Measurements from ENCODE around the gene LSM6.

Gene LSM6

DNA sequence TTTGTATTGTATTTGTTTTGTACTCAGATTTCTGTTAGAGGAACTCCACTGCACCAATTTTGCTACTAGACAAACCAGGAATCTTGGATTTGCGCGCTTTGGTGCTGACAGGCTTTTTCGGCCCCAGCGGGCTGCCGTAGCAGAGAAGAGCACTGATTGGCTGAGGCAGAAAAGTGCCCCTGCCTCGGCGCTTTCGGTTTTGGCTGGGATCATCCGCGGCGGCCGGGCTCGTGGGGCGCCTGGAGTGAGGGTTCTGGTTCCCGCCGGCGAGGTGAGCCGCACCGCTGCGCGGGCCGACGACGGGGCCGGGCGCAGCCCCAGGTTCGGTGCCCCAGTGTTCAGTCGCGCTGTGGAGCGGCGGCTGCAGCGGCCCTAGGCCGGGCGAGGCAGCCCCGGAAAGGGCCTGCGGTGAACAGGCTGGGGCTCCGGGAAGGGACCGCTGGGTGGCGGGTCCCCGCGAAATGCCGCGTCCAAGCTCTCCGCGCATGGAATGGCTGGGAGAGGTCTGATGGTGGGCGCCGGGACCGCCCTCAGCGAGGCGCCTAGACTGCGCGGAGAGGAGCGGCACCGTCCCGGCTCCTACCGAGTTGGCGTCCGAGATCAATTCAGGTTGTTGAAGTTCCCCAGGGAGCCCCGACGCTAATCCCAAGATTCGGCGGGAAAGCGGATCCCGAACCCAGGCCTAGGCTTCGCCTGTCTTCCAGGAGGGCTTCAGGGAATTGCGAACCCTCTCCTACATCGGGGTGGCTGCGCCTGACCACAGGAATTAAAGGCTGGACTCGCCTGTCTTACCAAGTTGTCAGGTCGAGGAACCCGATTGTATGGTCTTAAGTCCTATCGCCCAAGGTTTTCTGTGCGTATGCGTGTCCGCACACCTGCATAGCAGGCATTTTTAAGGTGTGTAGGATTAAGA, at the start of gene LSM6:
LSM6 (plus strand) TSS at position 178 of the 913 bp plus-strand sequence. CDS start 7,204 bp downstream, outside the sequence.
- no peak for DNase-seq

GRCh38 chr4:146132445-146132844, 43.1 kb upstream of the LSM6 start:
- no peak for DNase-seq

GRCh38 chr4:146134761-146135445, 40.6 kb upstream of the LSM6 start:
- no peak for DNase-seq

GRCh38 chr4:146135941-146136340, 39.6 kb upstream of the LSM6 start:
- DNase-seq = no peak

DNA sequence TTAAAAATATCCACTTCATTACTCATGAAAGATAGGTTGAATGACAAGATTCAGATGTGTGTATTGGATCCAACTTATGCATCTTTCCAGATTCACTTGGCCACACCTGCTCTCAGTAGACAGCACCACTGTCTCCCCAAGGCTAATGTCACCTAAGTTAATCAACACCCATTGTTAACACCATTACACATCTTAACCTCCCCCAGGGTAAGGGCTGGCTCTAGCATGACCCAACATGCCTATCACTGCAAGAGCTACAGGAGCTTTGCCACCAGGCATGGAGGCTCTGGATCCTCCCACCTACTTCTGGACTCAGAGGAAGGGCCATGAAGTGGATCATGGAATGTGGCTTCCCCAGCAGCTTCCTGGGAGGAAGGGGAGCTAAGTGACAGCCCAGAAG, 32.8 kb upstream of the LSM6 start:
- DNase-seq = no peak

DNA sequence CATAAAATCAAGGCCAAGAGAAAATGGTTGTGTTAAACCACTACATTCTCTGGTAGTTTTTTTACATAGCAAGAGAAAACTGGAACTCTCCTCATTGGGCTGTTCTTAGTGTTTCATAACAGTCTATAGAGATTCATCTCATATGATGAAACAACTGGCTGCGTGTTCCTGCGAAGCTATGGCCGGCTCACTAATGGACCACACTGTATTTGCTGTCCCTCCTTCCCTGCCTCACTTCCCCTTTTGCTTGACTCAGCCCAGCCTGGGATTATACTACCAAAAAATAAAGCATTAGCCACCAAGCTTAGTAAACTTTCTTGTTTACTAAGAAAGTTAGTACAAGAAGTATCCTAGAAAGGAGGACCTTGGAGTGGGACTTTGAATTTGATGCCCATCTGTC, 31.6 kb upstream of the LSM6 start:
- no peak for DNase-seq

GRCh38 chr4:146146918-146147317, 28.6 kb upstream of the LSM6 start:
- DNase-seq = no peak

GRCh38 chr4:146148021-146148420, 27.5 kb upstream of the LSM6 start:
- DNase-seq = no peak

GRCh38 chr4:146154057-146154456, 21.5 kb upstream of the LSM6 start:
- no peak for DNase-seq

GRCh38 chr4:146155152-146155724, 20.3 kb upstream of the LSM6 start:
- no peak for DNase-seq

DNA sequence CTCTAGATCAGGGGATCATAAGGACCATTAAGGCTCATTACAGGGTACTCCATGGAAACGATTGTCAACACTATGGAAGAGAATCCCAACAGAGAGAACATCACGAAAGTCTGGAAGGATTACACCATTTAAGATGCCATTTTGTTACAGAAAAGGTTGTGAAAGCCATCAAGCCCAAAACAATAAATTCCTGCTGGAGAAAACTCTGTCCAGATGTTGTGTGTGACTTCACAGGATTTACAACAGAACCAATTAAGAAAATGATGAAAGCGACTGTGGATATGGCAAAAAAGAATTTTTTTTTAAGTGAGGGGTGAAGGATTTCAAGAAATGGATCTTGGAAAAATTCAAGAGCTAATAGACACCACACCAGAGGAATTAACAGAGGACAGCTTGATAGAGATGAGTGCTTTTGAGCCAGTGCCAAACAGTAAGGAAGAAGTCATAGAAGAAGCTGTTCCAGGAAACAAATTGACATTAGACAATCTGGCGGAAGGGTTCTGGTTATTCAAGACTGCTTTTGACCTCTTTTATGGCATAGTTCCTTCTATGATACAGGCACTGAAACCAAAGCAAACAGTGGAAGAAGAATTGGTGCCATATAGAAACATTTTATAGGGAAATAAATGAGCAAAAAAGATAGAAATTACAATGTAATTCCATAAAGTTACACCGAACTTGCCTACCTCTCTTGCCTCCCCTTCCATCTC, 17.3 kb upstream of the LSM6 start:
- no peak for DNase-seq

DNA sequence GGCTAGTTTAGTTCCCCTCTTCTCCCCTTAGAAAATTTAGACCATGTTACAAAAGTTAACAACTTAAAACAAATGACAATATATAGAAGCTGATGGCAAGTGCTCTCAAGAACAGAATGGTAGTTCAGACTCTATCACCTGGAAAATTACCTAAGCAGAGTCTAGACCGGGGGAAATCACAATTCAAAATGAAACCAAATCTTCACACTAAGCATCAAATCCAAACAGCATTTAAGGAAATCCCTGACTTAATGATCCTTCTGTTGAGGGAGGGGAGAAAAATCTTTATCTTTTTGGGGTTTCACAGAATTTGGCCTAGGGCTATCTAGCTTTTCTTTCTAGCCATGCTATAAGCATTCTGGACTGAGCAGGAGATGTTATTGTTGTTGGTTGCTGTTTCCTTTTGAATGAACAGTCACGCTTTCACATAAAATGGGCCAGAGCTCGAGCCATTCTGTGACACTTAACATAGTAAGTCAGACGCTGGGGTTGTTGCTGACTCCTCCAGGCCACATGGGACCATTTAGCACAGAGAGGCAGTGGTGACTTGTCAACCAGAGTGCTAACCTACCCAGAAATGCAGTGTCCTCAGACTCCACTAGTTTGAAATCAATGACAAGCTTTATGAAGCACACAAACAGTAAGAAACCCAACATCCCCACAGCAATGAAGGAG, 16.0 kb upstream of the LSM6 start:
- DNase-seq = no peak

- no peak for DNase-seq
Measured at GRCh38 chr4:146161243-146161642, 14.3 kb upstream of the LSM6 start.

DNA sequence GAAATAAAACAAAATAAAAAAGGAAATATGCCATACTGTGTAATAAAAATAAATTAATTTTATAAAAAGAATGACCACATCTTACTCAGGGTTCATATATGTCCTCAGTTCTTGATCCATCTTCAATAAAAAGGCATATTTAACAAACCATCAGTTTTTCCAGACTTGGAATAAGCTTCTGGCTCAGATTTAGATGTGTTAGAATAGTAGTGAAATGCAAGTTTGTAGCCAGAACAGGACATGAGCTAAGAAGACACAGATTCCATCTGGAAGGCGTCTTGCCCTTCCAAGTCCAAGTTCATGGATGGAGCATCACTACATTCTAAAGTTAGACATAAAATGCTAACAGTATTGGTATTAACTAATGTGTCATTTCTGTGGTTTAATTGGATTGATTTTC, 10.3 kb upstream of the LSM6 start:
- no peak for DNase-seq

- no peak for DNase-seq
Measured at GRCh38 chr4:146165840-146166239, 9.7 kb upstream of the LSM6 start.

GRCh38 chr4:146170149-146170548, 5.4 kb upstream of the LSM6 start:
- no peak for DNase-seq

DNA sequence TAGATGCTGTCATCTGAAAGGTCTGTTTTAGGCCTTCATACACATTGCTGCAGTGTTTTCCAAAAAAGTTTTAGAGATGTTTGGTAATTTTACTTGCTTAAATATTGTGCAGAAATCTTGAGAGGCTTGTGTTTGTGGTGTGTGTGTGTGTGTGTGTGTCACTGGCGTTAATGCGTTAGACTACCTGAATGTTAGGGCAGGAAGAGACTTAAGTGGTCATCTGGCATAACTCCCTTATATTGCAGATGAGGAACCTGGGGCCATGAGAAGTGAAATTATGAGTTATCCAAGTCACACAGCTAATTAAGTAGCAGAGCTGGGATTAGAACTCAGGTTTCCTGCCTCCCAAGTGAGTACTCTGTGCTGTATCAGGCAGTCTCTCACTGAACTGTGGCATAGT, 1.4 kb downstream of the LSM6 start:
- no peak for DNase-seq

- no peak for DNase-seq
Measured at GRCh38 chr4:146178126-146178525, 2.6 kb downstream of the LSM6 start.

- DNase-seq = no peak
Measured at GRCh38 chr4:146179784-146180370, 4.4 kb downstream of the LSM6 start.

- no peak for DNase-seq
Measured at GRCh38 chr4:146182443-146182842, 6.9 kb downstream of the LSM6 start.

DNA sequence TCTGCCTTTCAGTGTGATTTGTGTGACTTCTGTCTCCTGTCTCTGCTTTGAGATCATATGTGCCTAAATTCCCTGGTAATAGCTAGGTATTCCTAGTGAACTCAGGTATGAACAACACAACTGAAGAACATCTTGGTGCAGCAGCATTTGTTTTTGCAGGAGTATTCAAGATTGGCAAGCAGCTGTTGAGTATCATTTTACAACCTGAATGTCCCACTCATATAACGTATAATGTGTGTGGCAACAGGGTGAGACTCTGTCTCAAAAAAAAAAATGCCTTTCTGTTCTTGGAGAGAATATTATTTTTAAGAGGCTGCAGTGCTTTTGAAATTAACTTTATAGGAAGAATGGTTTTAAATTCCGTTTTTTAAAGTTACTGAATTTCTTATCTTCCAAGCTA, 7.7 kb downstream of the LSM6 start:
- DNase-seq = no peak

DNA sequence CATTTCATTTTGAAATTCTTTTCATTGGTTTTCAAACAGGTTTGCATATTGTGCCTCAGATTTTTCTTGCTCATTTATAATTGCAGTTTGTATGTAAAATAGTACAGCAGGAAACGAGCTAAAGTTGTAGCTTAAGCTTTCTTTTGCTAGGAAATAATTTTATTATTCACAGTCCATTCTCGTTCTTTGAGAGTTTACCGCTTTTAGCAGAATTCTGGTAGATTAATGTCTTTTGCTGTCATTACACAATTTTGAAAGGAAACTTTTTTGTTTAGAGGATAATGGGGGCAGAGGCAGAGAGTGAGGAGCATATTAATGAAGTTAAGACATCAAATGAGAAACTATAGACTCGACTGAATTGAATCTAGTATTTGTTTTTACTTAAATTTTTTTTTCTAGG, 10.5 kb downstream of the LSM6 start:
- no peak for DNase-seq

All from SIG-M5 (cell line).